ENCODE measurements around the gene GNAS.

GNAS gene

GRCh38 chr20:58854638-58855471 lies 2.3 kb downstream of the GNAS start:
- DNase-seq (ENCODE audit: low read depth, low spot score), result no peak
- Histone ChIP-seq H3K36me3 (ENCODE audit: insufficient read depth, insufficient read length, low read length) (no peaks in the 10 kb centered on the region), H3K4me1 (ENCODE audit: insufficient read depth, insufficient read length) (peaks cover 24% of the 10 kb centered on the region), H3K27me3 (ENCODE audit: insufficient read depth, insufficient read length) (peaks cover 84% of the 10 kb centered on the region), H3K4me3 (ENCODE audit: insufficient read length, low read depth) (peak overlapping the region; percentile 47), H3K9ac (ENCODE audit: insufficient read length, low read depth) (peak overlapping the region; percentile 76), H3K9me3 (ENCODE audit: insufficient read depth, low read length) (no peaks in the 10 kb centered on the region)
- peak; percentile 7 for TF ChIP-seq SUZ12 (IDR thresholded peaks at IDR 0.05; ENCODE audit: extremely low read depth, insufficient read depth, insufficient read length)
- TF ChIP-seq ZNF274 (IDR thresholded peaks at IDR 0.05; ENCODE audit: low read depth, low read length), result no peak

GRCh38 chr20:58855506-58856389 lies 3.2 kb downstream of the GNAS start:
- Histone ChIP-seq H3K9ac (ENCODE audit: insufficient read length, low read depth) (peak overlapping the region; percentile 47), H3K4me3 (ENCODE audit: insufficient read length, low read depth) (peak overlapping the region; percentile 41), H3K4me1 (ENCODE audit: insufficient read depth, insufficient read length) (peaks cover 24% of the 10 kb centered on the region), H3K9me3 (ENCODE audit: insufficient read depth, low read length) (no peaks in the 10 kb centered on the region), H3K27me3 (ENCODE audit: insufficient read depth, insufficient read length) (peaks cover 83% of the 10 kb centered on the region), H3K36me3 (ENCODE audit: insufficient read depth, insufficient read length, low read length) (no peaks in the 10 kb centered on the region)
- TF ChIP-seq ZNF274 (IDR thresholded peaks at IDR 0.05; ENCODE audit: low read depth, low read length) (no peak), SUZ12 (IDR thresholded peaks at IDR 0.05; ENCODE audit: extremely low read depth, insufficient read depth, insufficient read length) (peak; percentile 93)
- no peak for DNase-seq (ENCODE audit: low read depth, low spot score)

GRCh38 chr20:58863044-58863790 lies 10.7 kb downstream of the GNAS start:
- TF ChIP-seq ZNF274 (IDR thresholded peaks at IDR 0.05; ENCODE audit: low read depth, low read length), result no peak
- no peak for TF ChIP-seq YY1 (IDR thresholded peaks at IDR 0.05; ENCODE audit: insufficient read depth, insufficient read length)
- no peak for TF ChIP-seq SUZ12 (IDR thresholded peaks at IDR 0.05; ENCODE audit: extremely low read depth, insufficient read depth, insufficient read length)
- Histone ChIP-seq H3K27me3 (ENCODE audit: insufficient read depth, insufficient read length) (peaks cover 12% of the 10 kb centered on the region), H3K9ac (ENCODE audit: insufficient read length, low read depth) (no peak overlapping the region), H3K9me3 (ENCODE audit: insufficient read depth, low read length) (no peaks in the 10 kb centered on the region), H3K4me3 (ENCODE audit: insufficient read length, low read depth) (no peak overlapping the region), H3K36me3 (ENCODE audit: insufficient read depth, insufficient read length, low read length) (no peaks in the 10 kb centered on the region), H3K4me1 (ENCODE audit: insufficient read depth, insufficient read length) (no peaks in the 10 kb centered on the region)
- no peak for DNase-seq (ENCODE audit: low read depth, low spot score)

- Histone ChIP-seq H3K9ac (ENCODE audit: insufficient read length, low read depth) (no peak overlapping the region), H3K27me3 (ENCODE audit: insufficient read depth, insufficient read length) (peaks cover 4% of the 10 kb centered on the region), H3K4me1 (ENCODE audit: insufficient read depth, insufficient read length) (no peaks in the 10 kb centered on the region), H3K36me3 (ENCODE audit: insufficient read depth, insufficient read length, low read length) (no peaks in the 10 kb centered on the region), H3K9me3 (ENCODE audit: insufficient read depth, low read length) (no peaks in the 10 kb centered on the region), H3K4me3 (ENCODE audit: insufficient read length, low read depth) (no peak overlapping the region)
- no peak for DNase-seq (ENCODE audit: low read depth, low spot score)
- TF ChIP-seq SUZ12 (IDR thresholded peaks at IDR 0.05; ENCODE audit: extremely low read depth, insufficient read depth, insufficient read length) (no peak), YY1 (IDR thresholded peaks at IDR 0.05; ENCODE audit: insufficient read depth, insufficient read length) (no peak), ZNF274 (IDR thresholded peaks at IDR 0.05; ENCODE audit: low read depth, low read length) (no peak)
These were observed 11.8 kb downstream of the GNAS start for GRCh38 chr20:58864346-58864745.

GRCh38 chr20:58865843-58866242 lies 13.3 kb downstream of the GNAS start:
- Histone ChIP-seq H3K9ac (ENCODE audit: insufficient read length, low read depth) (no peak overlapping the region), H3K4me1 (ENCODE audit: insufficient read depth, insufficient read length) (peaks cover 3% of the 10 kb centered on the region), H3K27me3 (ENCODE audit: insufficient read depth, insufficient read length) (peaks cover 4% of the 10 kb centered on the region), H3K36me3 (ENCODE audit: insufficient read depth, insufficient read length, low read length) (no peaks in the 10 kb centered on the region), H3K9me3 (ENCODE audit: insufficient read depth, low read length) (no peaks in the 10 kb centered on the region), H3K4me3 (ENCODE audit: insufficient read length, low read depth) (no peak overlapping the region)
- TF ChIP-seq YY1 (IDR thresholded peaks at IDR 0.05; ENCODE audit: insufficient read depth, insufficient read length) (no peak), SUZ12 (IDR thresholded peaks at IDR 0.05; ENCODE audit: extremely low read depth, insufficient read depth, insufficient read length) (no peak), ZNF274 (IDR thresholded peaks at IDR 0.05; ENCODE audit: low read depth, low read length) (no peak)
- DNase-seq (ENCODE audit: low read depth, low spot score), result no peak

GRCh38 chr20:58867211-58867610 lies 14.7 kb downstream of the GNAS start:
- Histone ChIP-seq H3K36me3 (ENCODE audit: insufficient read depth, insufficient read length, low read length) (no peaks in the 10 kb centered on the region), H3K4me3 (ENCODE audit: insufficient read length, low read depth) (no peak overlapping the region), H3K27me3 (ENCODE audit: insufficient read depth, insufficient read length) (peaks cover 4% of the 10 kb centered on the region), H3K4me1 (ENCODE audit: insufficient read depth, insufficient read length) (peaks cover 3% of the 10 kb centered on the region), H3K9ac (ENCODE audit: insufficient read length, low read depth) (no peak overlapping the region), H3K9me3 (ENCODE audit: insufficient read depth, low read length) (peaks cover 4% of the 10 kb centered on the region; the same call in 1 of the 2 replicates)
- no peak for TF ChIP-seq YY1 (IDR thresholded peaks at IDR 0.05; ENCODE audit: insufficient read depth, insufficient read length)
- TF ChIP-seq ZNF274 (IDR thresholded peaks at IDR 0.05; ENCODE audit: low read depth, low read length), result no peak
- no peak for TF ChIP-seq SUZ12 (IDR thresholded peaks at IDR 0.05; ENCODE audit: extremely low read depth, insufficient read depth, insufficient read length)
- no peak for DNase-seq (ENCODE audit: low read depth, low spot score)

Measured in NT2/D1 (cell line).